HCT116 (cell line): ENCODE measurements around the gene C1orf167. TPM values are rescaled to one million over a fixed set of nuclear protein-coding genes. Genes with fewer than 3 reads are reported as not detected.
A peak's percentile ranks its signal among the peaks of the same experiment; 100 is the strongest.

Source experiments
- ATAC-seq: fragments of 200-7000 bp; cut with Tn5 transposase; 2 replicates; pipeline ENCODE4 v1.9.1; 2020; ENCODE audit warnings: mild to moderate bottlenecking, moderate library complexity
- BruUV-seq: library from RNA; stranded (reverse); fragments of 400-500 nt; replicated peaks from 2 replicates; lab custom pipeline; 2021; lab: Mats Ljungman, UMichigan
- CTCF ChIA-PET: fragments of 300-600 bp; sonication (Branson Sonifier 250); formaldehyde crosslinking; loops from one replicate; lab custom pipeline; 2021; ENCODE audit warnings: antibody characterized with exemption; lab: Charles Lee
- POLR2A ChIA-PET: fragments of 300-600, 350-600 bp; sonication (Branson Sonifier 250); formaldehyde crosslinking; loops from one replicate; lab custom pipeline; 2021; ENCODE audit warnings: antibody characterized with exemption; lab: Charles Lee
- RAD21 ChIA-PET, 2 experiments: fragments of 300-600 bp; sonication (Branson Sonifier 250); formaldehyde crosslinking; loops; one replicate each; lab custom pipeline; 2023; ENCODE audit warnings: low total read pairs in 2 of 2; ENCODE audit not compliant: uncharacterized antibody in 2 of 2, unreplicated experiment in 2 of 2, low non-redundant PET in 1 of 2; lab: Charles Lee
- DNase-seq: peaks from one replicate; pipeline ENCODE4 v3.0.0-alpha.2; 2010; ENCODE audit warnings: low read depth, low spot score
- H2AFZ ChIP-seq: fragments of 200-600 bp; shearing (Covaris generic), sonication (generic); 2 replicates; pipeline ENCODE4 v1.6.1; 2017; ENCODE audit warnings: low read depth, mixed run types, mixed read lengths, antibody characterized with exemption, low read length; ENCODE audit not compliant: poor library complexity, severe bottlenecking
- H3K27ac ChIP-seq: 2 replicates; pipeline ENCODE4 v1.5.1; 2012; ENCODE audit warnings: low read depth, low read length
- H3K27me3 ChIP-seq: fragments of 200-600 bp; sonication (generic); 2 replicates; pipeline ENCODE4 v1.6.1; 2016; ENCODE audit warnings: mixed run types, low read length, mixed read lengths; ENCODE audit not compliant: insufficient read depth
- H3K36me3 ChIP-seq, 2 experiments: fragments of 200-500 bp in 1 of 2; fragments of 200-600 bp in 1 of 2; sonication (Bioruptor generic) in 1 of 2; sonication (generic) in 1 of 2; 2 replicates each; pipeline versions ENCODE4 v1.5.1 to v1.6.1; 2014 to 2016; ENCODE audit warnings: low read length in 2 of 2, inconsistent platforms in 1 of 2, mixed read lengths in 1 of 2, mixed run types in 1 of 2; ENCODE audit not compliant: insufficient read depth in 2 of 2, control insufficient read depth in 1 of 2
- H3K4me1 ChIP-seq, 2 experiments: fragments of 200-600 bp in 1 of 2; sonication (generic) in 1 of 2; 2 replicates each; pipeline versions ENCODE4 v1.5.1 to v1.6.1; 2012 to 2017; ENCODE audit warnings: low read length in 2 of 2, inconsistent platforms in 1 of 2, mild to moderate bottlenecking in 1 of 2, mixed read lengths in 1 of 2, mixed run types in 1 of 2, moderate library complexity in 1 of 2; ENCODE audit not compliant: insufficient read depth in 2 of 2, control insufficient read depth in 1 of 2
- H3K4me2 ChIP-seq: fragments of 200-600 bp; sonication (generic); 2 replicates; pipeline ENCODE4 v1.6.1; 2017; ENCODE audit warnings: mixed run types, low read length, mixed read lengths
- H3K4me3 ChIP-seq, 2 experiments: fragments of 200-600 bp in 1 of 2; sonication (generic) in 1 of 2; replicated peaks in 1 of 2; 2 replicates each; pipeline ENCODE4 v1.5.1; 2011 to 2016; ENCODE audit warnings: low read length in 2 of 2, control low read depth in 1 of 2, low read depth in 1 of 2, mild to moderate bottlenecking in 1 of 2, mixed read lengths in 1 of 2, mixed run types in 1 of 2
- H3K79me2 ChIP-seq: fragments of 200-600 bp; sonication (generic); 2 replicates; pipeline ENCODE4 v1.6.1; 2017; ENCODE audit warnings: mild to moderate bottlenecking, mixed run types, low read length, moderate library complexity, mixed read lengths; ENCODE audit not compliant: insufficient read depth
- H3K9ac ChIP-seq: fragments of 200-600 bp; sonication (generic); 2 replicates; pipeline ENCODE4 v1.6.1; 2016; ENCODE audit warnings: low read length, mixed read lengths
- H3K9me2 ChIP-seq: fragments of 200-600 bp; sonication (generic), shearing (Covaris generic); 2 replicates; pipeline ENCODE4 v1.6.1; 2017; ENCODE audit warnings: mixed run types, mild to moderate bottlenecking, moderate library complexity; ENCODE audit not compliant: insufficient read depth
- H3K9me3 ChIP-seq, 2 experiments: fragments of 200-500 bp in 1 of 2; fragments of 200-600 bp in 1 of 2; sonication (Bioruptor generic) in 1 of 2; sonication (generic) in 1 of 2; 2 replicates each; pipeline ENCODE4 v1.6.1; 2014 to 2017; ENCODE audit warnings: low read length in 2 of 2, mixed read lengths in 2 of 2, inconsistent platforms in 1 of 2, low read depth in 1 of 2, mild to moderate bottlenecking in 1 of 2, mixed run types in 1 of 2, moderate library complexity in 1 of 2; ENCODE audit not compliant: control insufficient read depth in 1 of 2, insufficient read depth in 1 of 2
- H4K20me1 ChIP-seq: fragments of 200-600 bp; sonication (generic), shearing (Covaris generic); 2 replicates; pipeline ENCODE4 v1.6.1; 2017; ENCODE audit warnings: mixed run types, mild to moderate bottlenecking, moderate library complexity; ENCODE audit not compliant: insufficient read depth
- ATF3 ChIP-seq: IDR thresholded peaks from 2 replicates; pipeline ENCODE4 v1.6.1; 2012
- CBX3 ChIP-seq: IDR thresholded peaks from 2 replicates; pipeline ENCODE4 v1.6.1; 2012; ENCODE audit warnings: low read depth
- CEBPB ChIP-seq: IDR thresholded peaks from 2 replicates; pipeline ENCODE4 v1.6.1; 2012; ENCODE audit warnings: low read depth
- CTCF ChIP-seq, 3 experiments: fragments of 200-600 bp in 1 of 3; sonication (generic) in 1 of 3; IDR thresholded peaks in 2 of 3; conservative IDR thresholded peaks in 1 of 3; 2 replicates each; pipeline ENCODE4 v1.5.1; 2012 to 2017; ENCODE audit warnings: low read depth in 2 of 3, low read length in 2 of 3, antibody characterized with exemption in 1 of 3, borderline replicate concordance in 1 of 3, control low read depth in 1 of 3, mild to moderate bottlenecking in 1 of 3, mixed read lengths in 1 of 3, mixed run types in 1 of 3, moderate library complexity in 1 of 3; ENCODE audit not compliant: insufficient read depth in 1 of 3
- ELF1 ChIP-seq: IDR thresholded peaks from 2 replicates; pipeline ENCODE4 v1.6.1; 2012; ENCODE audit warnings: low read depth, borderline replicate concordance
- EZH2phosphoT487 ChIP-seq: fragments of 200-600 bp; IDR thresholded peaks from 2 replicates; pipeline ENCODE4 v1.6.1; 2018; ENCODE audit warnings: antibody characterized with exemption, borderline replicate concordance
- JUND ChIP-seq: IDR thresholded peaks from 2 replicates; pipeline ENCODE4 v1.6.1; 2012
- MAX ChIP-seq: IDR thresholded peaks from 2 replicates; pipeline ENCODE4 v1.6.1; 2012
- POLR2A ChIP-seq: IDR thresholded peaks from 2 replicates; pipeline ENCODE4 v1.7.0; 2011; ENCODE audit warnings: borderline replicate concordance; ENCODE audit not compliant: insufficient read depth, insufficient read length; ENCODE audit errors: extremely low read depth
- POLR2AphosphoS5 ChIP-seq: IDR thresholded peaks from 2 replicates; pipeline ENCODE4 v1.6.1; 2011; ENCODE audit warnings: mild to moderate bottlenecking, low read depth, low read length, moderate library complexity
- RAD21 ChIP-seq: IDR thresholded peaks from 2 replicates; pipeline ENCODE4 v1.6.1; 2012; ENCODE audit warnings: low read depth, mild to moderate bottlenecking
- SIN3A ChIP-seq: IDR thresholded peaks from 2 replicates; pipeline ENCODE4 v1.6.1; 2012; ENCODE audit warnings: low read depth
- SP1 ChIP-seq: IDR thresholded peaks from 2 replicates; pipeline ENCODE4 v1.6.1; 2012; ENCODE audit warnings: low read depth
- SRF ChIP-seq: IDR thresholded peaks from 2 replicates; pipeline ENCODE4 v1.6.1; 2012; ENCODE audit warnings: low read depth
- TCF7L2 ChIP-seq: IDR thresholded peaks from 2 replicates; pipeline ENCODE4 v1.7.0; 2011; ENCODE audit warnings: borderline replicate concordance, inconsistent platforms; ENCODE audit not compliant: insufficient read depth, insufficient read length; ENCODE audit errors: extremely low read depth
- YY1 ChIP-seq: IDR thresholded peaks from 2 replicates; pipeline ENCODE4 v1.6.1; 2011; ENCODE audit warnings: low read length, low read depth, moderate library complexity, mild to moderate bottlenecking; ENCODE audit not compliant: insufficient replicate concordance; ENCODE audit errors: extremely low read depth
- ZBTB33 ChIP-seq: IDR thresholded peaks from 2 replicates; pipeline ENCODE4 v1.6.1; 2011; ENCODE audit warnings: mild to moderate bottlenecking, low read length, moderate library complexity; ENCODE audit not compliant: insufficient replicate concordance; ENCODE audit errors: extremely low read depth
- ZNF274 ChIP-seq: fragments of 200-500 bp; sonication (Bioruptor generic); IDR thresholded peaks from 2 replicates; pipeline ENCODE4 v1.6.1; 2014; ENCODE audit warnings: mild to moderate bottlenecking, low read depth, low read length, inconsistent platforms
- intact Hi-C: fragments of 100-400 bp; cut with micrococcal nuclease; formaldehyde crosslinking; loops from 2 replicates; pipeline ENCODE4 v1.10.0; 2022
- total RNA-seq: library from RNA; stranded (reverse); gene quantifications from one replicate; pipeline ENCODE4 v1.2.1, GENCODE V29; 2021; ENCODE audit not compliant: unreplicated experiment

C1orf167 gene
- total RNA-seq, 1 experiment from 2014 or later, result 0.12 TPM

GRCh38 chr1:11837767-11838348 is 75.9 kb downstream of the C1orf167 start:
- no peak overlapping the region for H3K4me2 ChIP-seq
- H3K4me3 ChIP-seq, result no peak overlapping the region
- peaks cover 7 to 26% of the 10 kb centered on the region in 2 experiments; a peak in 2 of 4 replicates for H3K36me3 ChIP-seq
- ChIA-PET CTCF (interaction anchor here (0.6 to 1.0 kb wide), 6 partner anchors 32 to 145 kb away, joined by 3 to 12 read pairs (median 3); partner anchors contain the start of gene CLCN6), POLR2A (interaction anchor here (1.6 kb wide), 1 partner anchor 71 kb away, joined by 9 read pairs; no protein-coding TSS in a partner anchor)
- H3K79me2 ChIP-seq, result no peaks in the 10 kb centered on the region
- intact Hi-C loops, result loop anchor here (1.0 to 10.0 kb wide), 7 partner anchors 56 to 803 kb away; no protein-coding TSS in a partner anchor
- no peak for TF ChIP-seq RAD21
- no peak for TF ChIP-seq CTCF (IDR thresholded peaks at IDR 0.05 in 2 of 3, conservative IDR thresholded peaks at IDR 0.05 in 1 of 3; ENCODE audit: borderline replicate concordance in 1 of 3, insufficient read depth in 1 of 3, low read depth in 2 of 3, low read length in 2 of 3)
- no peak for TF ChIP-seq MAX
- no peak for TF ChIP-seq ELF1
- TF ChIP-seq JUND, result no peak
- TF ChIP-seq SP1, result no peak
- no peak for TF ChIP-seq SIN3A
- no peak for TF ChIP-seq POLR2A
- no peak for TF ChIP-seq POLR2AphosphoS5
- TF ChIP-seq EZH2phosphoT487, result no peak
- no peak for TF ChIP-seq ATF3
- TF ChIP-seq ZBTB33, result no peak
- no peak for TF ChIP-seq ZNF274
- no peak for TF ChIP-seq YY1
- no peak for TF ChIP-seq CEBPB
- TF ChIP-seq SRF, result no peak
- no peak for TF ChIP-seq TCF7L2
- TF ChIP-seq CBX3, result no peak
- TF ChIP-seq, all 23 proteins: peak for 0
- RAD21 ChIA-PET, result interaction anchor here in 1 of 2 experiments (0.7 kb wide), 1 partner anchor 63 kb away, joined by 3 read pairs; no protein-coding TSS in a partner anchor
- DNase-seq (no peak), ATAC-seq (peak; percentile 15; the same call in 1 of the 2 replicates)
- Histone ChIP-seq H2AFZ (no peak overlapping the region), H3K27ac (no peak overlapping the region), H3K4me1 (no peaks in the 10 kb centered on the region), H3K9me2 (no peaks in the 10 kb centered on the region), H3K9ac (no peak overlapping the region), H3K27me3 (no peaks in the 10 kb centered on the region), H4K20me1 (no peaks in the 10 kb centered on the region), H3K9me3 (no peaks in the 10 kb centered on the region)
- BruUV-seq, result no TSS peak
